NT2/D1 (cell line): ENCODE results near the gene GPR27.

Source experiments
- SUZ12 ChIP-seq: IDR thresholded peaks from 2 replicates; pipeline ENCODE4 v1.6.1; 2011; ENCODE audit not compliant: insufficient read length, insufficient read depth; ENCODE audit errors: extremely low read depth
- YY1 ChIP-seq: IDR thresholded peaks from 2 replicates; pipeline ENCODE4 v1.6.1; 2011; ENCODE audit not compliant: insufficient read length, insufficient read depth
- ZNF274 ChIP-seq: IDR thresholded peaks from 2 replicates; pipeline ENCODE4 v1.6.1; 2011; ENCODE audit warnings: mild to moderate bottlenecking, low read depth, low read length

- no peak for TF ChIP-seq YY1
- no peak for TF ChIP-seq SUZ12
- no peak for TF ChIP-seq ZNF274
Observed at GRCh38 chr3:71710906-71711494, 42.7 kb upstream of the GPR27 start.
